GM21447 (cell line): ENCODE measurements around the gene TBC1D17.

Experiments used
- ATAC-seq: cut with Tn5 transposase; IDR thresholded peaks from one replicate; pipeline ENCODE4 v1.9.1; 2021; ENCODE audit not compliant: unreplicated experiment

Gene TBC1D17

DNA sequence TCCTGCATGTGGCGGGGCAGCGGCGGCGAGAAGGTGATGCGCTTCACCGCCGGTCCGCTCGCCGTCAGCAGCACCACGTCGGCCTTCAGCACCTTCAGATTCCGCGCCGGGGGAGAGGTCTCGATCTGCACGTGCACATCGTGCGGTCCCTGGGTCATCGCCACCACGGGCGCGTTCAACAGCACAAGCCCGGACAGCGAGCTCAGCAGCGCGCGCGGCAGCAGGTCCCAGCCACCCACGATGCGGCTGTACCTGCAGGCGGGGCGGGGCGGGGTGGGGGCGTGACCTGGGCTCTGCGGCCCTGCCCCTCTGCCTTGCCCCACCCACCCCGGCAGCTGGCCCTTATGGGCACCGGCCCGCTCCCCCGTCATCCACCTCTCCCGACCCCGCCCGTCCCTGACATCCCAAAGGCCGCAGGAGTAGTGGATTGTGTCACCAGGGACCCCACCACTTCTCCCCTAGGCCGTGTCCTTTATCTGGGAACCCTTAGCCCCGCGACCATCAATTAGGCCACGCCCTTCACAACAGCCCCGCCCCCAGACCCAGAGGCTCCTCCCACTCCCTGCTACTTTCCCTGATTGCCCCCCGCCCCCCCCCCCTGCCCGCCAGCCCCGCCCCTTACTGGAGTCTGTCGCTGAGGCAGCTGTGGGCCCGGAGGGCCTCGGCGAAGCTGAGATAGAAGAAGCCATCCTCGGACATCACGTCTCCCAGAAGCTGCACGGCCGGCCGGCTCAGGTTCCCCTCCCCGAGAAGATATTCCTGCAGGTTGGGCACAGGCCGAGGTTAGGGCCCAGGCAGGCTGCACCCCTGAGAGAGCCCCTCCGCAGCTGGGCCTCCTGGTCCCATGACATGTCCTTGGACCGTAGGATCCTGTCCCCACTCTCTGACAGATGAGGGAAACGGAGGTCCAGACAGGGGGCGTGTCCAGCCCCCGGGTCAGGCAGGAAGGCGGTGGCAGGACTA lies 13.1 kb downstream of the TBC1D17 start:
- ATAC-seq: no peak

DNA sequence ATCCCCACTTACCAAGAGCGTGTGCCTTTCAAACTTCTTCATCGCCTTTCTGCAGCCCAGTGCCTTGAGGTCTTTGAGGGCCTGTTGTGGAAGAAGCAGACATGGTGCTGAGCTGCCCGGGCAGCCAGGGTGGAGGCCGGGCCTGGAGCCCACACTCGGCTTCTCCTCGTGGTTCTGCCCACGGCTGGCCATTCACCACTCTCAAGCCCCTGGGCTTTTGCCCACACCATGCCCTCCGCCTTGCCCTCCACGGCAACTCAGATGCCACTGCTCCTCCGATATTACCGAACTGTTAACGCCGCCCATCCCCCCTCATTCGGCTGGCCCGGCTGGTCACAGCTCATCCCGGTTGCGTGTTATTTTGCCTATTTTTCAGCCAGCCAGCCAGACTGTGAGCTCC lies 13.9 kb downstream of the TBC1D17 start:
- ATAC-seq: no peak

DNA sequence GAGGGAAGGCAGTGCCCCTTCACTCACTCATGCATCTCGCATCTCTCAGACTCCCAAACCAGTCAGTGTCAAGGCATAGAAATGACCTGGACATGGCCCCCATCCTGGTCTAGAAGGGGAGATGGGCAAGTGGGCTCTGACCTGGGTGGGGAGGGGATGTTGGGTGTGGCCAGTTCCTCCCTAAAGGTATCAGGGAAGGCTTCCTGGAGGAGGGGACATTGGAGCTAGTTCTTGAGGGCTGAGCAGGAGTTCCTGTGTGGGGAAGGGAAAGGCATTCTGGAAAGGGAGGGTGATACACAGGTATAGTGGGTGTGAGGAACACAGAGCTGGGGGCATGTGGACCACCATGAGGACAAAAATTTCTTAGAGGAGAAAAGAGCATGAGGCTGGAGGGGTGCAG lies 15.2 kb downstream of the TBC1D17 start:
- no peak for ATAC-seq

DNA sequence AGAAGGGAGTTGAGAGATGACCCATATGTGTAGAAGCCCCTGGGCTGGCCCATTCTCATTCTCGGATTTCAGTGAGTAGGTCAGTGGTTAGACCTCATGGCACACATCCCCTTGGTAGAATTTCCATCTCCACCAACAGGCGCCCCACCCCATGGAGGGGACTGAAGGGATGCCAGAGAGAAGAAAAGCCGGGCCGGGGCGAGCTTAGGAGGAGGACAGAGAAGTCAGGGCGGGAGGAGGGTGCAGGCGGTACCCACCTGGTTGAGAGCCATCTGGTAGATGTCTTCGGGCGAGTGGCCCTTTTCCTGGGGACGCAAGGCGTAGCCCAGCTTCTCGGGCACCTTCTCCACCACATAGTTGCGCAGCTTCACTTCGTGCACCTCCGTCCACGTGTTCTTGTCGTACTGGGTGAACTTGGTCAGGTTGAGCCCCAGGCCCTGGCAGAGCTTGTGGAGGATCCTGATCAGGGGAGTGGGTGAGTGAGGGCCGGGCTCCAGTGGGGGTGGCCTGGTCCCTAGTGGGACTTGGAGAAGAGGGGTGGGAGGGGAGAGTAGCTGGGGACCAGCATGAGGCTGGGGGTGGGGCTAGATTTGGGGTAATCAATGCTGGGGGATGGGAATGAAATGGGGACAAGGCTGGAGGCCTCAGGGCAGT lies 16.6 kb downstream of the TBC1D17 start:
- ATAC-seq: no peak

DNA sequence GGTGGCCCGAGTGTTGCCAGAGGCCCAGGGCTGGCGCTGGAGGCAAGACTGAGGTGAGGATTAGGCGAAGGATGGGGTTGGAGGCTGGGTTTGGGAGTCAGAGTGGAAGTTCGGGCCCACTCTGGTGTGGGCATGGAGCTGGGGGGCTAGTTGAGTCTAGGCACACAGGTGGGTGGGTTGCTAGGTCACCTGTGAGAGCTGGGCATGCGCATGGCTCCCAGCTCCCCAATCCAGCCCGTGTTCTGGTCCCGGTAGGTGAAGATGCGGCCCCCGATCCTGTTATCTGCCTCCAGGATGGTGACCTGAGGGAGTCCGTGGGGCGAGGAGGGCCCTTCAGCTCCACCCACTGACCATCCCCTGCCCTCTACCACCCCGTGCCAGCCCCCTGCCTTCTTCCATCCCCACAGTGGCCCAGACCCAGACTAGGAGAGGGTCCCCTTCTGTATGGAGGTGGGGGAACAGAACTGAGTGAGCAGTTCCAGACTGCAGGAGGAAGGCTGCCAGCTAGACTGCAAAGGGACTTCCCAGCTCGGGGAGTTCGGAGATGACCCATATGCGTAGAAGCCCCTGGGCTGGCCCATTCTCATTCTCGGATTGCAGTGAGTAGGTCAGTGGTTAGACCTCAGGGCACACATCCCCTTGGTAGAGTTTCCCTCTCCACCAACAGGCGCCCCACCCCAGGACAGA lies 17.5 kb downstream of the TBC1D17 start:
- ATAC-seq: no peak

DNA sequence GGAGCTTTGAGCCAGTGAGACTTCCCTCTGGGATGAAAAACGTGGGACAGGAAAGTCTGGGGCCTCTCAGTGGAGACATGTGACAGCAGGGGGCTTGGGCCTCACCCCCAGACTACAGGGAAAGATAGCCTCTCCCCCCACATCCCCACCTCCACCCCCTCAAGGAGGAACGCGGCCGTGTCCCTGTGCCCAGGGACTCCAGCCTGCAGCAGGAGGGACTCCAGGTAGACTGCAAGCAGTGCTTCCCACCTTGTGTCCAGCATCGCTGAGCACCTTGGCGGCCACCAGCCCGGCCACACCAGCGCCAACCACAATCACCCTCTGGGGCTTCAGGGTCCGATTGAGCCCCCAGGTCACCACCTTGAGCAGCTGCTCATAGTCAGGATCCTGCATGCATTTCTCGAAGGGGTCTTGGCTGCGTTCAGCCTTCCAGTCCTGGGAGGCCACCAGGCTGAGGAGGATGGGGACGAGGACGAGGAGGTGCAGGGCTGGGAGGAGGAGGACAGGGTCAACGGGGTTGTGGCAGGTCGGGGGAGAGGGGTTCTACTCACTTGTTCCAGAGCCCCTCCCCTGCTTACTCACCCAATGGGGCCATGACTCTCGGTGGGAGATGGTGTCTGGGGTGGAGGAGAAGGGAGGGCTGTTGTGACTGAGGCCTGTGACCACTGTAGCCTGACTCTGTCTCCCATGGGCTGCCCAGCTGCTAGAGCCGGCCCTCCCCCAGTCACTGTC lies 18.2 kb downstream of the TBC1D17 start:
- no peak for ATAC-seq

DNA sequence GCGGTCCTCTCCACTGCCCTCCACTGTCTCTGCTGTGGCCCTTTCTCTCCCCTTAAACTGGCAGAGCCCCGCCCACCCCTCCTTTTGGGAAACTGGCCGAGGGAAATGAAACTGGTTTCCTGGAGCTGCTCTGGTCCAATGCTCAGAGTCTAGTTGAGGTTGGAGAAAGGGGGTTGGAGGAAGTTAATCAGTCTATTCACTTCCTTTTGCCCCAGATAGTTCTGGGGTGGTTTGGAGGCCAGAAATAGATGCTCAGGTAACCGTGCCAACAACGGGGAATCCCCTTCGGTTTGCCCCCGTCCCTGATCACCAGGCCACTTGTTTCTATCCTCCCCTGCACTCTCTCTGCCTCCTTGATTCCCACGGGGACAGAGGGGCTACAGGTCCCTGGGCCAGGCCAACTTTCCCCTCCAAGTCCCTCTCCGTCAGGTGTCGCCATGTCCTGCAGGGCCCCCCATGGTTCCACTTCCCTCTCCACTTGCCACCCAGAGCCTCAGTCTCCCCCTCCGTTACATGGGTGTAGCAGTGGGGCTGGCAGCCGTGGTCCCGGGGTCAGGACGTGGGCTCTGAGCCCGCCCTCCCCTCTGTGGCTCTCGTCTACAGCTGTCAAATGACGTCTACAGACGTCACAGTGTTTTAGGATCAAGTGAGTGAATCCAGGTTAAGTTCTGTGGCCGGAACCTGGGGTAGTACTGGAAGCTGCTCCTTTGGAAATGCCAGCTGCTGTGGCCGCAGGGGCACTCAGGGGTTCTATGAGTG lies 19.5 kb downstream of the TBC1D17 start, which contains the start of gene IL4I1:
Gene IL4I1, minus strand, starts transcription at position 25 of the 759 bp plus-strand sequence. CDS start 727 bp downstream, outside the sequence.
- ATAC-seq: peak; percentile 52

DNA sequence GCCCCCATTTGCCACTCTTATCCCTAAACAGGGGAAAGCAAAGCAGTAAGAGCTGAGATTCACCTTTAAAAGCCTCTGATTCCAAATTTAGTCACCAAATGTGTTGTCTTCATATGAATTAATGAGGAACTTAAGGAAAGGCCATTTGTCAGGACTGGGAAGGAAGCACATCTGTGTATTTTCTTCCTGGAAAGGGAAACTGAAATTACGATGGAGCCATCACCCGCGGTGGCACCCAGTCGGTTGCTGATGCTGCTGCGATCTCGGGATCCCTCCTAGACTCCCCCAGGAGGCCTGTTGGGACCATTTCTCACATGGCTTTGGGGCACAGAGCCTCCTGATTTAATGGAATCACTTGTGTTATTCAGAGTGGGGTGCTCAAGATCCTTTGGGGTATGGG lies 26.6 kb downstream of the TBC1D17 start:
- no peak for ATAC-seq

DNA sequence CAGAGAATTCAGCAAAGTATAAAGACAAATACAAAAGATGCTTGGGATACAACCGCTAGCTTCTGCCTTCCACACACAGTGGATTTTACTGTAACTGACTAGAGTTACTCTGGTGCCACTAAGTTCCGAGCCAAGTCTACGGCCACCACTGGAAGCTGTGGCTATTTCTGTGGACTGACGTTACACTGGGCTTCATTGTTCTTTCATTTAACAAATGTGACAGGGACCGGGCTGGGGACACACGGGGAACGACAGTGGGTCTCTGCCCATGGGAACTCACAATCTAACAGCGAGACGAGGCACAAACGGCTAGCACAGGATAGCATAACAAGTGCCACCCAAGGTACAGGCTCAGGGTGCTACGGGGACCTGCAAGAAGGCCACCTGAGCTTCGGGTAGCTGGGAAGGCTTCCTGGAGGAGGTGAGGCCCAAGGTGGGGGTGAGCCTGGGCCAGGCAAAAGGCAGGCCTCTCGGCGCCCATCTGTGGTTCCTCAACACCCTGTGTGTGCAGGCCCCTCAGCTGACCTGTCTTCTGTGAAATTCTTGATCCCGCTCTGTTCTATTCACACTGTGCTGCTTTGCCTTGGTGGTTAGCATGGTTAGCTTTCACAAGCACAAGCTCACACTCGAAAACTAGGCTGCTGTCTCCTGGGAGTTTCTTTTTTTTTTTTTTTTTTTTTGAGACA lies 29.5 kb downstream of the TBC1D17 start:
- no peak for ATAC-seq

DNA sequence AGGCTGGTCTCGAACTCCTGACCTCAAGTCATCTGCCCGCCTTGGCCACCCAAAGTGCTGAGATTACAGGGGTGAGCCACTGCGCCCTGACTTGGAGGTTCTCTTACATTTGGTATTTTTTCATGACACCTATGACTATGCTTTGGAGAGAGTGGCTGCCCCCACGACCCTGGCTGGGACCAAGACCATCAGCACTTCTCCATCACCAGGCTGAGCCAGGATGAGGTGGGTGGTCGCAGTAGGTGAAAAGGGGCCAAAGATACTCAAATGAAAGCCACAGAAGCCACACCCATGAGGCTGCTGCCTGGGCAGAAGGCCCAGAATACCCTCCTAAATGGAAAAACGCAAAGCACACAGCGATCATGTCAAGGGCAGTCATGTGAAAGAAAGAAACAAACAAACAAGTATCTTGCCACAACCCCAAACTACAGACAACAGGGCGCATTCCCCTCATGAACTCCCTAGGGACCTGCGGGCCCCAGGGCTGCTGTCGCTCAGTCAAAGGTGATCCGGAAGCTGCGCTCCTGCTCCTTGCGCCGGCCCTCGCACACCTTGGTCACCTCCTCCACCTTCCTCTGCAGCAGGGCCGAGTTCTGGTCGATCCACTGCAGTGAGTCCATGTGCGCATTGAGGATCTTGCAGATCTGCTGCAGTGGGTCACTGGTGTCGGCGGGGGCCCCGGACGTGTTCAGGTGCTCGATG lies 30.4 kb downstream of the TBC1D17 start:
- ATAC-seq: no peak

DNA sequence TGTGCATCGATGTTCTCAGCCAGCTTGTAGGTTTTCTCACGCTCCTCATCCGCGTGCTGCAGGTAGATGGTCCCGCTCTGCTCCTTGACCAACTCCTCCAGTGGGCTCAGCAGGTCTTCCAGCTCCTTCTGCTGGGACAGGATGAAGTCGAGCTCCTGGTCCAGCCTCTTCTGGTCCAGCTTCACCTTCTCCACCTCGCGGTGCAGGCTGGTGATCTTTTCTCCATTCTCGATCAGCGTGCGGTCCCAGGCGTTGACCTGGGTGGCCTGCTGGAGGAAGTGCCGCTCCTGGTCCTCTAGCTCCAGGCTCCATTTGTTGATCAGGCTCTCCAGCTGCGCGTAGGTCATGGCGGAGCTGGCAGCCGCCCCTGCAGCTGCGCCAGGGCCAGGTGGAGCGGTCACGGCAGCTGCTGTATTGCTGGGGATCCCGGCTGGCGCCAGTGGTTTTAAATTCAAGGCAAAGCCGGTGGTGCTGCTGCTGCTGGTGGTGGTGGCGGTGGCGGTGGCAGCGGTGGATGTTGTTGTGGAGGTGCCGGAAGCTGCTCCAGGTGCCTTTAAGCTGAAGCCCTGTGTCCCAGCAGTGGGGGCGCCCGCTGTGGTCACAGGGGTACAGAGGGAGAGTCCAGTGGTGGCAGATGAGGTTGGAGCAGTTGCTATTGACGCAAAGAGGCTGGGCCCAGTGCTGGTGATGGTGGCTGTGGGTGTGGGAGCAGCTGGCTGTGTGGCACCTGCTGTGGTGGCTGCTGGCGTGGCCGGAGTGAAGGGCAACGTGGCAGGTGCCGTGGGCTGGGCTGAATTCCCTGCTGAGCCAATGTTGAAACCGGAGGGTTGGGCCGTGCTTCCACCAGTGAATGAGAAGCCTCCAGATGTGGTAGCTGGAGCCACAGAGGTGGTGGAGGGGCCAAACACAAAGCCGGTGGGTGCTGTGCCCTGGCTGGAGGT lies 31.2 kb downstream of the TBC1D17 start:
- ATAC-seq: no peak

DNA sequence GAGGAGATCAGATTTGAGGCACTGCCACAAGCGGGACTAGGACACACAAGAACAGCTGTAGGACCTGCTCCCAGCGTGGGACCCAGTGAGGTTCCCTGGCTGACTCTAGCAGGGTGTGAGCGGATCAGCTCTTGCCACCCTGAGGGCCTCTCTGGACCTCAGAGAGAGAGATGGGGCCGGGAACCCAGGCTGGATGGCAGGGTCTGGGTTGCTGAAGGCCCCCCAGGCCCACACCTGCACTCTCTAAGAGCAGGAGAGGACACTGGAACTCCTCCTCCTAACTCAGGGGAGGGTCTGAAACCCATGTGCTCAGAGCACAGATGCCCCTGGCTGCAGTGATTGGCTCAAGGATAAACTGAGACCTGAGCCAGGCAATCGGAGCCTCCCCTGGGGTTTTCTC lies 32.7 kb downstream of the TBC1D17 start:
- ATAC-seq: no peak

DNA sequence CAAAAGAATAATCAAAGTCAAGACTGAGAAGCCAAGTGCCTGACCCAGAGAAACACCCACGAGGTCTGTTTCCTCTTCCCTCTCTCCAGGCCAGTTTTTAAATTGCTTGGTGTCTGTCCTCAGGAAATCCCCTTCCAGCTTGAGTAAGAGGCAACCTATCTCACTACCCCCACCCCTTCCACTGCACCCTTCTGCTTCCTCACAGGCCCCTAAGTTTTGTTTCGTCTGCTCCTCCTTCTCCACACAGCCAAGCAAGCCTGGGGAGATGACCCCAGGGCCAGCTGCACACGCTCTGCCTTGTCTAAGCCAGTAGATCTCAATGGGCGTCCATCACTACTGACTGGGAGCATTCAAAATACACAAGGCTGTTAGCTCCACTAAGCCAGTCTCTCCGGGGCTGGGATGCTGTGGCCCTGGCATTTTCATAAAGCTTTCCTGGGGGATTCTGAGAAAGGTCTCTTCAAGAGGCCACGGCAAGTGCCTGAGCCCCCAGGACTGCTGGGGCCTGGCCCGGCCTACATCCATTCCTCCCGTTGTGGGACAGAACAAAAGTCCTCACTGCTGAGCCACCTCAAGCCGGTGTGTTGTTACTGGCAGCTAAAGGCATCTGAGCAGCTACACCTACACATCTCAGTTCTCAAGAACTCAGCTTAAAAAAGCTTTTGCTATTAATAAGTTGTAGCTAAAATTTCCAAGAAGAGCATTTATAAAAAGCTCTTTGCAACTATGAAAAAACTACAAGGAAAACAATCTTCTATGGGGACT lies 34.1 kb downstream of the TBC1D17 start:
- ATAC-seq: no peak

DNA sequence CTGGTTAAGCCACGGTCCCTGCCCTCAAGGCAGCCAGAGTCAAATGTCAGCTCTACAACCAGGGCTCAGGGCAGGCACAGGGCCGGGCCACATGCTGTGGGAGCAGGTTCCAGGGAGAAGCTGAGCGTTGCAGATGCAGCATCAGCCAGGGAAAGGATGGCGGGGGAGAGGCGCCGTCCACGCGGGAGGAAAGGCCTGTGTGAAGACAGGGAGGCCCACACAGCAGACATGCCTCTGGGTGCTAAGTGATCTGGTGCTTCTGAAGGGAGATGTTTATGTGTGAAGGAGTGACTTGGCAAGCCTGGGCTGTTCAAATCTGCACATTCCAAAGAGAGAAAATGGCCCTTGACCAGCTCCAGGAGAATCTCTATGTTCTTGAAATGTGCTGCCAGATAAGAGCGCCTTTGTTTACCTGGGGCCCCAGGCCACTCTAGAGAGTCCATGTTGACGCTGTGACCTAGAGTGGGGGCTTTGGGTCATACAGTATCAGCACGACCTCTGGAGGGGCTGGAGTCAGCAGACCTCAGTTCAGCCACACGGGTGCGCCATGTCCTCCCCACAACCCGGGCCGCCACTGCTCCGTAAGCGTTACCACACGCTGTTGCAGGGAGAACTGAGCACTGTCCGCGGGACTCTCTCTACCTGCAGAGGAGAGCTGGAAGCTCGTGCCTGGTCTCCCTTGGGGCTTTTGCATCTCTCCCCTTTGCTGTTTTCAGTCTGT lies 35.6 kb downstream of the TBC1D17 start:
- no peak for ATAC-seq

DNA sequence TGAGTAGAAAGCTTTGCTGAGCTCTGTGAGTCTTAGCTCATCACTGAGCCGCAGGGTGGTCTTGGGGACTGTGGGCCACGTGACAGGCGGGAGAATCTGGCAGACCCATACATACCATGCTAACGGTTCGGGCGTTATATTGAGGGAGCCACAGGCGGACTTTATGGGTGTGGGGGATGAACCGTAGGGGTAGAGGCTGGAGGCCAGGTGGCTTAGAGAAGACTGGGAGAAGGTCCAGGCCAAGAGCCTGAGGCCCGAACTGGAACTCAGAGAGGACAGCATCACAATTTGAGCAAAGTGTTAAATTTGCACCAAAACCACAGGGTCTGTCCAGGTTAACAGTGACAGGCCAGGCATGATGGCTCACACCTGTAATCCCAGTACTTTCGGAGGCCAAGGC lies 36.2 kb downstream of the TBC1D17 start:
- ATAC-seq: no peak

DNA sequence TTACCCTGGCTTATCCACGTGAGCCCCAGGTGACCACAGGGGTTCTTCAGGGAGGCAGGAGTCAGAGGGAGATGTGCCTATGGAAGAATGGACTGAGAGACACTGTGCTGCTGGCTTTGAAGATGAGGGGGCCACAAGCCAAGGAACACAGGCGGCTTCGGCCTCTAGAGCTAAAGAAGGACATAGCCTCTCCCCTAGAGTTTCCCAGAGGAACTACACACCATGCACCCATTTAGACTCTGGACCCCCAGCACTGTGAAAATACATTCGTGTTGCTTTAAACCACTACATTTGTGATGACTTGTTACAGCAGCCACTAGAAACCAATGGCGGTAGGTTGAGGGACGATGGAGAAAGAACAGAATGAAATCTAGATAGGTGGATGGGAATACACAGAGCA lies 37.8 kb downstream of the TBC1D17 start:
- ATAC-seq: no peak
